ENCODE results near the gene SLC44A4.

GRCh38 chr6:31880616-31881015, 1.8 kb upstream of the SLC44A4 start:
- no peak for TF ChIP-seq CTCF (IDR thresholded peaks at IDR 0.05)
- TF ChIP-seq POLR2A (IDR thresholded peaks at IDR 0.05) = no peak
